ENCODE results near the gene C19orf25.

GRCh38 chr19:1428738-1429391 is 50.1 kb downstream of the C19orf25 start:
- TF ChIP-seq ZNF274 (IDR thresholded peaks at IDR 0.05; ENCODE audit: low read depth, low read length) (no peak), YY1 (IDR thresholded peaks at IDR 0.05; ENCODE audit: insufficient read depth, insufficient read length) (no peak)

Data from NT2/D1 (cell line).